K562 (cell line): ENCODE measurements around the gene PTCRA. TPM values are rescaled to one million over a fixed set of nuclear protein-coding genes. Genes with fewer than 3 reads are reported as not detected.

ENCODE experiments used
- ATAC-seq: fragments of 200-7000 bp; cut with Tn5 transposase; 3 replicates; pipeline ENCODE4 v1.9.1; 2020; ENCODE audit warnings: moderate library complexity
- BruUV-seq: library from RNA; stranded (reverse); fragments of 400-500 nt; replicated peaks from 2 replicates; lab custom pipeline; 2021; lab: Mats Ljungman, UMichigan
- CTCF ChIA-PET: fragments of 300-600 bp; formaldehyde crosslinking; extraction: SDS; loops from one replicate; lab custom pipeline; 2021; ENCODE audit warnings: low intra/inter-chr PET ratio; lab: Yijun Ruan, JAX
- POLR2A ChIA-PET: fragments of 300-600, 350-650 bp; sonication (Branson Sonifier 250); formaldehyde crosslinking; extraction: SDS; loops from one replicate; lab custom pipeline; 2021; ENCODE audit warnings: antibody characterized with exemption, inconsistent platforms; lab: Yijun Ruan, JAX
- DNase-seq, 4 experiments: peaks; one replicate each; pipeline versions ENCODE4 v3.0.0 to v3.0.0-alpha.2; 2011 to 2018; ENCODE audit warnings: low spot score in 3 of 4, mixed read lengths in 3 of 4; ENCODE audit errors: extremely low read depth in 1 of 4
- FAIRE-seq: peaks from 2 replicates; lab custom pipeline; 2011; peaks lifted over from hg19 to GRCh38; lab: Jason Lieb, UNC
- H2AFZ ChIP-seq: 2 replicates; pipeline ENCODE4 v1.6.0; 2011; ENCODE audit warnings: low read depth, low read length, control low read depth, inconsistent platforms
- H3K27ac ChIP-seq: fragments of 200-600 bp; 3 replicates; pipeline ENCODE4 v1.8.0; 2011; ENCODE audit warnings: low read depth, mild to moderate bottlenecking, control low read depth, inconsistent platforms, low read length, moderate library complexity, mixed read lengths; ENCODE audit errors: extremely low read depth
- H3K27me3 ChIP-seq, 2 experiments: fragments of 300-600 bp in 1 of 2; 2 replicates in 1 of 2; 3 replicates in 1 of 2; pipeline versions ENCODE4 v1.6.0 to v1.8.0; 2011; ENCODE audit warnings: inconsistent platforms in 2 of 2, low read length in 2 of 2, mild to moderate bottlenecking in 1 of 2, mixed read lengths in 1 of 2, moderate library complexity in 1 of 2; ENCODE audit not compliant: control insufficient read depth in 2 of 2, insufficient read depth in 2 of 2
- H3K36me3 ChIP-seq: fragments of 300-600 bp; 3 replicates; pipeline ENCODE4 v1.8.0; 2011; ENCODE audit warnings: mild to moderate bottlenecking, low read length, inconsistent platforms; ENCODE audit not compliant: control insufficient read depth, insufficient read depth
- H3K4me1 ChIP-seq, 2 experiments: fragments of 200-600 bp in 1 of 2; replicated peaks in 1 of 2; 2 replicates in 1 of 2; 3 replicates in 1 of 2; pipeline versions ENCODE4 v1.5.1 to v1.8.0; 2011; ENCODE audit warnings: inconsistent platforms in 2 of 2, low read length in 2 of 2, mild to moderate bottlenecking in 1 of 2, mixed read lengths in 1 of 2, moderate library complexity in 1 of 2; ENCODE audit not compliant: control insufficient read depth in 2 of 2, insufficient read depth in 2 of 2
- H3K4me2 ChIP-seq: 2 replicates; pipeline ENCODE4 v1.6.1; 2011; ENCODE audit warnings: low read length, control low read depth, inconsistent platforms, mixed read lengths; ENCODE audit not compliant: insufficient read depth
- H3K4me3 ChIP-seq: fragments of 200-600 bp; sonication (generic), shearing (Covaris generic); 2 replicates; pipeline ENCODE4 v1.5.1; 2016; ENCODE audit warnings: control low read depth, inconsistent platforms
- H3K79me2 ChIP-seq: fragments of 200-600 bp; 3 replicates; pipeline ENCODE4 v1.8.0; 2011; ENCODE audit warnings: low read length, inconsistent platforms; ENCODE audit not compliant: control insufficient read depth, insufficient read depth
- H3K9ac ChIP-seq, 2 experiments: 2 replicates each; pipeline versions ENCODE4 v1.6.0 to v1.6.1; 2011; ENCODE audit warnings: low read depth in 2 of 2, low read length in 2 of 2, control low read depth in 1 of 2, inconsistent platforms in 1 of 2, mild to moderate bottlenecking in 1 of 2, mixed read lengths in 1 of 2; ENCODE audit not compliant: insufficient read depth in 1 of 2
- H3K9me1 ChIP-seq: one replicate; pipeline ENCODE4 v1.6.0; 2011; ENCODE audit warnings: inconsistent platforms, mild to moderate bottlenecking, low read length, moderate library complexity; ENCODE audit not compliant: control insufficient read depth, insufficient read depth
- H3K9me3 ChIP-seq: replicated peaks from 2 replicates; pipeline ENCODE4 v1.5.1; 2011; ENCODE audit warnings: low read depth, low read length, inconsistent platforms; ENCODE audit not compliant: control insufficient read depth, insufficient read depth
- H4K20me1 ChIP-seq: replicated peaks from 2 replicates; pipeline ENCODE4 v1.6.1; 2011; ENCODE audit warnings: low read length, inconsistent platforms, mixed read lengths; ENCODE audit not compliant: control insufficient read depth, insufficient read depth
- BDP1 ChIP-seq: IDR thresholded peaks from 3 replicates; pipeline ENCODE4 v1.6.1; 2011; ENCODE audit not compliant: insufficient read length, insufficient read depth
- CBX5 ChIP-seq: IDR thresholded peaks from 2 replicates; pipeline ENCODE4 v1.6.1; 2014; ENCODE audit warnings: low read depth, borderline replicate concordance
- DPF2 ChIP-seq: fragments of 450-650 bp; IDR thresholded peaks from 2 replicates; pipeline ENCODE4 v1.6.1; 2016
- HNRNPLL ChIP-seq: fragments of 200-400 bp; formaldehyde crosslinking; IDR thresholded peaks from 2 replicates; pipeline ENCODE4 v1.6.1; 2017; ENCODE audit warnings: low read length, low read depth, mild to moderate bottlenecking; ENCODE audit not compliant: poor library complexity, severe bottlenecking
- IFI16 ChIP-seq: fragments of 250-450 bp; sonication (Bioruptor Pico); IDR thresholded peaks from 2 replicates; pipeline ENCODE4 v2.1.2; 2022; ENCODE audit warnings: mild to moderate bottlenecking, inconsistent platforms
- IRF1 ChIP-seq: sonication (generic); formaldehyde crosslinking; IDR thresholded peaks from 2 replicates; pipeline ENCODE4 v1.8.0; 2022; ENCODE audit warnings: missing genetic modification reagents, mild to moderate bottlenecking, borderline replicate concordance
- NR4A1 ChIP-seq, 2 experiments: fragments of 250-450 bp in 1 of 2; fragments of 450-650 bp in 1 of 2; sonication (Bioruptor Pico) in 1 of 2; IDR thresholded peaks; 2 replicates each; pipeline versions ENCODE4 v1.4.0 to v1.6.1; 2016 to 2020; ENCODE audit warnings: mild to moderate bottlenecking in 2 of 2, missing compliant biosample characterization in 1 of 2, missing genetic modification characterization in 1 of 2, moderate library complexity in 1 of 2
- POLR3G ChIP-seq: IDR thresholded peaks from 2 replicates; pipeline ENCODE4 v1.6.1; 2011; ENCODE audit not compliant: insufficient read length, insufficient replicate concordance; ENCODE audit errors: extremely low read depth
- SMARCC2 ChIP-seq: fragments of 450-650 bp; IDR thresholded peaks from 2 replicates; pipeline ENCODE4 v1.6.1; 2017; ENCODE audit warnings: antibody characterized with exemption, moderate library complexity, mild to moderate bottlenecking, low read depth
- TFE3 ChIP-seq: fragments of 450-650 bp; formaldehyde crosslinking; IDR thresholded peaks from 2 replicates; pipeline ENCODE4 v1.4.0; 2020; ENCODE audit warnings: mild to moderate bottlenecking, mixed read lengths
- ZNF143 ChIP-seq: sonication (generic); formaldehyde crosslinking; IDR thresholded peaks from 2 replicates; pipeline ENCODE4 v1.9.0; 2022; ENCODE audit warnings: mild to moderate bottlenecking, missing genetic modification reagents
- ZNF239 ChIP-seq: fragments of 250-450 bp; sonication (Bioruptor Pico); IDR thresholded peaks from 2 replicates; pipeline ENCODE4 v1.4.0; 2020; ENCODE audit warnings: mild to moderate bottlenecking
- ZNF24 ChIP-seq: fragments of 450-650 bp; IDR thresholded peaks from 2 replicates; pipeline ENCODE4 v1.6.1; 2016
- WGBS: fragments of 100-300 bp; shearing (Covaris generic); methylation state at CpG from one replicate; pipeline ENCODE4 v1.1.6; 2016; ENCODE audit warnings: low coverage, mixed read lengths; ENCODE audit not compliant: insufficient coverage; ENCODE audit errors: missing lambda C conversion rate; 5-methylcytosine and 5-hydroxymethylcytosine counted together
- in situ Hi-C: fragments of 300-500 bp; cut with MboI; formaldehyde crosslinking; loops from 4 replicates; pipeline ENCODE4 v1.15.0; 2018; ENCODE audit warnings: inconsistent platforms, mixed read lengths
- intact Hi-C: fragments of 100-400 bp; cut with micrococcal nuclease; formaldehyde crosslinking; loops from 2 replicates; pipeline ENCODE4 v1.14.2; 2022
- polyA plus RNA-seq, 8 experiments: library from polyadenylated mRNA; depleted of rRNA in 4 of 8; stranded (reverse) in 5 of 8; unstranded in 3 of 8; fragments of >200 nt; fragmentation: Nextera tagmentation in 2 of 8; fragmentation: Illumina TruSeq in 1 of 8; extraction: Ambion mirVana in 2 of 8; extraction: Trizol in 1 of 8; gene quantifications; 2 replicates each; pipeline versions ENCODE4 v1.2.1 to v1.2.3, GENCODE V29; 2011 to 2014; ENCODE audit warnings: inconsistent platforms in 1 of 8, missing spikeins in 1 of 8
- total RNA-seq, 7 experiments: library from RNA; depleted of rRNA in 6 of 7; stranded (reverse); fragments of >200 nt in 6 of 7; fragmentation: Illumina TruSeq in 2 of 7; extraction: Trizol in 2 of 7; gene quantifications; 2 replicates each; pipeline versions ENCODE4 v1.2.1 to v1.2.3, GENCODE V29; 2011 to 2021; ENCODE audit warnings: low replicate concordance in 1 of 7
- TF ChIP-seq, protein P1 (sequence below): sonication (generic); formaldehyde crosslinking; IDR thresholded peaks from 2 replicates; pipeline ENCODE4 v1.8.1; 2023; ENCODE audit warnings: missing genetic modification reagents, mild to moderate bottlenecking, borderline replicate concordance

Gene PTCRA
- total and polyA plus RNA-seq, 9 of the 15 experiments (the other 6 are each of a cell fraction or from before 2014, with no cell fraction given) = 0.21 TPM; not detected in 8

- Histone ChIP-seq H3K9ac (no peak overlapping the region; a peak in 1 of 4 replicates), H3K4me2 (no peak overlapping the region), H3K9me1 (no peaks in the 10 kb centered on the region), H3K79me2 (no peaks in the 10 kb centered on the region), H2AFZ (no peak overlapping the region), H4K20me1 (no peaks in the 10 kb centered on the region; the same call in 1 of the 2 replicates), H3K4me1 (no peaks in the 10 kb centered on the region), H3K27ac (no peak overlapping the region), H3K27me3 (no peaks in the 10 kb centered on the region), H3K4me3 (no peak overlapping the region), H3K9me3 (no peaks in the 10 kb centered on the region), H3K36me3 (peaks cover 58% of the 10 kb centered on the region; the same call in 2 of the 3 replicates)
- WGBS = 79% methylated on average over 4 of the region's 4 CpGs
- ChIA-PET CTCF (no interaction called here), POLR2A (interaction anchor here (0.6 to 2.8 kb wide), 3 partner anchors 10 to 536 kb away, joined by 3 to 30 read pairs (median 3); partner anchors contain the start of gene CNPY3)
- no TSS peak for BruUV-seq
- no peak for TF ChIP-seq TFE3 (CRISPR knock-in tag)
- TF ChIP-seq, protein P1, sequence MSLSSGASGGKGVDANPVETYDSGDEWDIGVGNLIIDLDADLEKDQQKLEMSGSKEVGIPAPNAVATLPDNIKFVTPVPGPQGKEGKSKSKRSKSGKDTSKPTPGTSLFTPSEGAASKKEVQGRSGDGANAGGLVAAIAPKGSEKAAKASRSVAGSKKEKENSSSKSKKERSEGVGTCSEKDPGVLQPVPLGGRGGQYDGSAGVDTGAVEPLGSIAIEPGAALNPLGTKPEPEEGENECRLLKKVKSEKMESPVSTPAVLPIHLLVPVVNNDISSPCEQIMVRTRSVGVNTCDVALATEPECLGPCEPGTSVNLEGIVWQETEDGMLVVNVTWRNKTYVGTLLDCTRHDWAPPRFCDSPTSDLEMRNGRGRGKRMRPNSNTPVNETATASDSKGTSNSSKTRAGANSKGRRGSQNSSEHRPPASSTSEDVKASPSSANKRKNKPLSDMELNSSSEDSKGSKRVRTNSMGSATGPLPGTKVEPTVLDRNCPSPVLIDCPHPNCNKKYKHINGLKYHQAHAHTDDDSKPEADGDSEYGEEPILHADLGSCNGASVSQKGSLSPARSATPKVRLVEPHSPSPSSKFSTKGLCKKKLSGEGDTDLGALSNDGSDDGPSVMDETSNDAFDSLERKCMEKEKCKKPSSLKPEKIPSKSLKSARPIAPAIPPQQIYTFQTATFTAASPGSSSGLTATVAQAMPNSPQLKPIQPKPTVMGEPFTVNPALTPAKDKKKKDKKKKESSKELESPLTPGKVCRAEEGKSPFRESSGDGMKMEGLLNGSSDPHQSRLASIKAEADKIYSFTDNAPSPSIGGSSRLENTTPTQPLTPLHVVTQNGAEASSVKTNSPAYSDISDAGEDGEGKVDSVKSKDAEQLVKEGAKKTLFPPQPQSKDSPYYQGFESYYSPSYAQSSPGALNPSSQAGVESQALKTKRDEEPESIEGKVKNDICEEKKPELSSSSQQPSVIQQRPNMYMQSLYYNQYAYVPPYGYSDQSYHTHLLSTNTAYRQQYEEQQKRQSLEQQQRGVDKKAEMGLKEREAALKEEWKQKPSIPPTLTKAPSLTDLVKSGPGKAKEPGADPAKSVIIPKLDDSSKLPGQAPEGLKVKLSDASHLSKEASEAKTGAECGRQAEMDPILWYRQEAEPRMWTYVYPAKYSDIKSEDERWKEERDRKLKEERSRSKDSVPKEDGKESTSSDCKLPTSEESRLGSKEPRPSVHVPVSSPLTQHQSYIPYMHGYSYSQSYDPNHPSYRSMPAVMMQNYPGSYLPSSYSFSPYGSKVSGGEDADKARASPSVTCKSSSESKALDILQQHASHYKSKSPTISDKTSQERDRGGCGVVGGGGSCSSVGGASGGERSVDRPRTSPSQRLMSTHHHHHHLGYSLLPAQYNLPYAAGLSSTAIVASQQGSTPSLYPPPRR = no peak
- TF ChIP-seq IRF1 = no peak
- no peak for TF ChIP-seq CBX5
- TF ChIP-seq DPF2 = no peak
- TF ChIP-seq ZNF24 = no peak
- TF ChIP-seq POLR3G = no peak
- TF ChIP-seq SMARCC2 = no peak
- no peak for TF ChIP-seq ZNF143 (CRISPR knock-in tag)
- TF ChIP-seq HNRNPLL = no peak
- TF ChIP-seq ZNF239 = no peak
- no peak for TF ChIP-seq NR4A1 (CRISPR knock-in tag; IDR thresholded peaks at IDR 0.05)
- TF ChIP-seq NR4A1 (tag; IDR thresholded peaks at IDR 0.05) = no peak
- no peak for TF ChIP-seq BDP1
- no peak for TF ChIP-seq IFI16 (CRISPR knock-in tag)
- no peak for FAIRE-seq
- ATAC-seq = no peak; the same call in 2 of the 3 replicates
- intact Hi-C loops = no loop called here
- in situ Hi-C loops = no loop called here
- DNase-seq = no peak
Measured at GRCh38 chr6:42939810-42940167, 23.9 kb downstream of the PTCRA start.
